ENCODE data around the gene RARS2.
"Not testable (repeated sequence)": the region's sequence is repeated elsewhere in the genome, so short reads cannot be mapped to it uniquely, and the experiment has no call there.

Gene RARS2

DNA sequence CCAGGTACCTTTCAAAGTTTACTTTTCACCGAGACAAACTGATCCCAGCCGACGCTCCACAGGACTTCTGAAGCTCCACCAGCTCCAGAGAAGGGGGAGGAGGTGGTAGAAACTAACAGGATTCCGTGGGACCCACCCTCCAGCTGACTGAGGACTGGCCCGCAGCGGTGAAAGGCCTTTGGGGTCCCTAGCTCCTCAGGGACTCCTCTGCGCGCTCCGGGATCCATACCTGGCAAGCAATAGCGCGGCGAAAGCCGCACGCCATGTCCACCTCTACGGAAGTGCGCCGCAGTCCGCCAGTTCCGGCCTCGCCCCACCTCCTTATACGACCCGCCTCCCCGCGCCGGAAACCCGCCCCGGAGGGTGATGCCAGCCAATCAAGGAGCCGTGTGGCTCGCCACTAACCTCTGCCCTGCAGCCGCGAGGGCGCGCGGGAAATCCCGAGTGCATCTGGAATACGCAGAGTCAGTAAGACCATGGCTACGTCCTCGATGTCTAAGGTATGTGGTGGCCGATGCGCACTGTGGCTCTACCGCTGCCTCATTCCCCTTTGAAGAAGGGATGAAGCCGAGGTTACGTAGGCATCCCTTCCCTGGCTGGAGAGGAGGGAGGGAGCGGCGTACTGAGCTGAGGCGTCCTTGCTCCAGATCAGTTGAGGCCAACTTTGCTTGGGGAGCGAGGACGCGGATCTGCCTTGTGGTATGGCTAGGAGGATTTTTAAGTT lies at the start of gene RARS2, which contains the start of gene ORC3:
RARS2 (minus strand) TSS at position 295 of the 724 bp plus-strand sequence; CDS start at position 265, 30 bp downstream.
ORC3 (plus strand) TSS at position 443 of the 724 bp plus-strand sequence; CDS start at position 477, 34 bp downstream.
- in situ Hi-C loops (cut with MboI; ENCODE audit: low sequenced_read_pairs): no loop called here

- in situ Hi-C loops (cut with MboI; ENCODE audit: low sequenced_read_pairs): no loop called here
Measured at GRCh38 chr6:87639373-87639772, 49.6 kb upstream of the RARS2 start.

DNA sequence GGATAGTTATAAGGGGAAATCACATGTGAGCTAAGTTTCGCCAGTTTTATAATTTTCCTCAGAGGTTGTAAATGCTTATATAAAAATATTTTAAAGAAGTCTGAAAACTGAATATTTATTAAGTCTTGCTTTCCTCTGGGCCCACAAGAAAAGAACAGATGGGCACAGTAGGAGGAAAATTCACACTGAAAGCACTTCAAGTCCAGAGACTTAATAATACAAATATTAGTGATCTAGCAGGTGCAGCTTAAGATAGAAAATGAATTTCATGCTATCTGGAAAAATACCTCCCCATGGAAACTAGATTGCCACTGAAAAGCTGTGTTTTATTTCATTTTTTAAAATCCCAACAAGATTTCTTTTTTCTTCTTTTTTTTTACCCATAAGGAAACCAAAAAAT lies 47.3 kb upstream of the RARS2 start:
- in situ Hi-C loops (cut with MboI; ENCODE audit: low sequenced_read_pairs): no loop called here

- in situ Hi-C loops (cut with MboI; ENCODE audit: low sequenced_read_pairs): no loop called here
Measured at GRCh38 chr6:87636315-87636714, 46.5 kb upstream of the RARS2 start.

DNA sequence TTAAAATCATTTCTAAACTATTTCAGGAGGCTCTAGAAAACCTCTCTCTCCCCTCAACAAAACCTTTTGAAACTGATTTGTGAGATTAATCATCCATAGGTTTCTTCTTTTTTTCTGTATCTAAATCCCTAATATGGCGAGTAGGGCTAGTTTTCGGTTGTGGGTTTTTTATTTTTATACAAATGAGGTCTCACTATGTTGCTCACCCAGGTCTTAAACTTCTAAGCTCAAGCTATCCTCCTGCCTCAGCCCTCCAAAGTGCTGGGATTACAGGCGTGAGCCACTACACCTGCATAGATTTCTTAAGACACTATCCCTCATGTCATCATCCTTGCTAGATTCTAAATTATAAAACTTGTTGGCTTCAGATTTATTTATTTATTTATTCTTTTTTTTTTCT lies 44.1 kb upstream of the RARS2 start:
- in situ Hi-C loops (cut with MboI; ENCODE audit: low sequenced_read_pairs): no loop called here

DNA sequence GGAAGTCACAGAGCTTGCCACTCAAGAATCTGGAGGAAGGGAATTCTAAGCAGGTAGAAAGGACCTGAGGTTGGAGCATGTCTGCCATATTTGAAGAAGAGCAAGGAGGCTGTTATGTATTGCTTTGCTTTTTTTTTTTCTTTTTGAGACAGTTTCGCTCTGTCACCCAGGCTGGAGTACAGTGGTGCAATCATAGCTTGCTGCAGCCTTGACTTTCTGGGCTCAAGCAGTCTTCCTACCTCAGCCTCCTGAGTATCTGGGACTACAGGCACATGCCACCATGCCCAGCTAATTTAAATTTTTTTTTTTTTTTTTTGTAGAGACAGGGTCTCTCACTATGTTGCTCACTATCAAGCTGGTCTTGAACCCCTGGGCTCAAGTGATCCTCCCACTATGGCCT lies 41.0 kb upstream of the RARS2 start:
- in situ Hi-C loops (cut with MboI; ENCODE audit: low sequenced_read_pairs): no loop called here

GRCh38 chr6:87628881-87629280 lies 39.1 kb upstream of the RARS2 start:
- in situ Hi-C loops (cut with MboI; ENCODE audit: low sequenced_read_pairs): no loop called here

DNA sequence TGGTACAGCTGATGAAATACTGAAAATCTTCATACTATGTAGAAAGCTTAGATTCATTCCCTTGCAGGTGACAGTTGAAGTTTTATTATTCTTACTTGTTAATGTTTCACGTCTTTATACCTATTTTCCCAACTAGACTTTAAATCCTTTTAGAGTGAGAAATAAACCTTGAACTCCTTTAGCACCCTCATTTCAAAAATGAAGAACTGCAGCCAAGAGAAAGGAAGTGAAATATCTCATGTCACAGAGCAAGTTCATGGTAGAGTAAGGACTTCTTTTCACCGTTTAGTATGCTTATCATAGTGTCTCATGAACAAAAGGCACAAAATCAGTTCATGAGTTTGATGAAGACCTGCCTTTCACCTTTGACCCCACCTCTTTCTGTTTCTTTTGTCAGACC lies 38.6 kb upstream of the RARS2 start:
- in situ Hi-C loops (cut with MboI; ENCODE audit: low sequenced_read_pairs): no loop called here

DNA sequence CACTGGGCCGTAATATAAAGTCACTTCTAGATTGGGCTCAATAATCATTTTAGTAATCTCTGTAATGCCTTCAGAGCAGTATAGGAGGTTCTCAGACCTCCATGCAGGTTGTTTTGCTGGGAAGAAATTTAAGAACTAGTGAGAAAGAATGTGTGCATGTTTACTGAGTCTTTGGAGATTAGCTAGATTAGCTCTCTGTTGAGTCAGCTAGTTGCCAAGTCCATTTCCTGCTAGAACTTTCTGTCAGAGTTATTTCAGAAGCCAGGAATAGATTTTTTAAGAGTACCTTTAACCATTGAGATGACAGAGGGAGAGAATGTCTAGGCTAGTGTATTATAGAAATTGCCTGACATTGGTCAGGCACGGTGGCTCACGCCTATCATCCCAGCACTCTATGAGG lies 33.5 kb upstream of the RARS2 start:
- in situ Hi-C loops (cut with MboI; ENCODE audit: low sequenced_read_pairs): no loop called here

DNA sequence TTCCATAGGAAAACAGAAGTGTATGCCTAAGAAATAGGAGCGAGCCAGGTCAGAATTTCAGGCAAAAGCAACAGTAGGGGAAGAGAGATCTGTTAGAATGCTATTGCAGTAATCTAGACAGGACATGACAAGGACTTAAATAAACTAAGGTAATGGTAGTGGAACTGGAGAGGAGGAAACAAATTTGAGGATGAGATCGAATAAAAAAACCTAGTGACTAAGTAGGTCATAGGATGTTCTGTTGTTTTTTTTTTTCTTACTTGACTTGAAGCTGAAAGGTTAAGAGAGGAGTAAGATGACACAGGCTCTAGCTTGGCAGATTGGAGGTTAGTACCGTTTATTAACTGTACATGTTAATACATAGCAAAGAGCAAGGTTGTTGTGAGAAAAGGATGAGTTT lies 28.7 kb upstream of the RARS2 start:
- in situ Hi-C loops (cut with MboI; ENCODE audit: low sequenced_read_pairs): no loop called here

DNA sequence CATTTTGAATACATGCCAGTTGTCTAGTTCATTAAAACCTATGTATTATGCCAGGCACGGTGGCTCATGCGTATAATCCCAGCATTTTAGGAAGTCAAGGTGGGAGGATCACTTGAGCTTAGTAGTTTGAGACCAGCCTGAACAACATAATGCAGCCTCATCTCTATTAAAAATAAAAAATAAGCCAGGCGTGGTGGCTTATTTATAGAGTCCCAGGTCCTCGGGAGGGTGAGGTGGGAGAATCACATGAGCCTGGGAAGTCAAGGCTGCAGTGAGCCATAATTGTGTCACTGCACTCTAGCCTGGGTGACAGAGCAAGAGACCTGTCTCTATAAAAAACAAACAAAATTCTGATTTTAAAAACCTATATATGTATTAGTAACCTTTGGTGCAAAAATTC lies 27.6 kb upstream of the RARS2 start:
- in situ Hi-C loops (cut with MboI; ENCODE audit: low sequenced_read_pairs): no loop called here

- in situ Hi-C loops (cut with MboI; ENCODE audit: low sequenced_read_pairs): not testable (repeated sequence)
Measured at GRCh38 chr6:87613018-87613417, 23.2 kb upstream of the RARS2 start.

DNA sequence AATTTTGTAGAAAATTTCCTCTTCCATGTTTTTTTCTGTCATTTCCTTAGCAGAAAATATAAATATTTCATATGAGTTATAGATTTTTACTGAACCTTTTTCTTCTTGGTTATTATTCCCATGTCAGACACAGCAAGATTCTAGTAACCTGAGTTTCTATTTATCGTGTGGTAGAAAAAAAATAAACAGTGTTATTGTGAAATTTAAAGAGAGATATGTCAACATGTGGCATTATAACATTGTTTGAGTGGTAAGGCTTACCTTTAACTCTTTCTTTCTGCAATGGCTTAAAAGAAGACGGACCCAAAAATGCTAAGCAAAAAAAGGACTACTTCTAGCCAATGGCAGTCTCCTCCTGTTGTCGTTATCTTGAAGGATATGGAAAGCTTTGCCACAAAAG lies 19.0 kb upstream of the RARS2 start:
- in situ Hi-C loops (cut with MboI; ENCODE audit: low sequenced_read_pairs): no loop called here

DNA sequence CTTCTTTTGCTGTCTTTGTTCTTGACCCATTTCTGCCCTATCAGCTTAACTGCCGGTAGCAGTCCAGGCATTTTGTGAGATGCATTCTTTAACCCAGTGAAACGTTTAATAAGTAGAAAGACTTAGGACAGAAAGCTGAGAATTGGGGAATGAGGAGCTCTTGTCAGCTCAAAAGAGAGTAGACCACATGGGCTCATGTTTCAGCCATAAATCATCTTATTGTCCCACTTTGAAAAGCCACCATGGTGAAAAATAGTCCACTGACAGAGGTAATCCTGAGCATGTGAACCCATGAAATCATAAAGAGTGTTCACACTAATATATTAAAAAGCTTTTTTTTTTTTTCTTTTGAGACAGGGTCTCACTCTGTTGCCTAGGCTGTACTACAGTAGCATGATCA lies 16.4 kb upstream of the RARS2 start:
- in situ Hi-C loops (cut with MboI; ENCODE audit: low sequenced_read_pairs): no loop called here

GRCh38 chr6:87600576-87600975 lies 10.8 kb upstream of the RARS2 start:
- in situ Hi-C loops (cut with MboI; ENCODE audit: low sequenced_read_pairs): no loop called here

DNA sequence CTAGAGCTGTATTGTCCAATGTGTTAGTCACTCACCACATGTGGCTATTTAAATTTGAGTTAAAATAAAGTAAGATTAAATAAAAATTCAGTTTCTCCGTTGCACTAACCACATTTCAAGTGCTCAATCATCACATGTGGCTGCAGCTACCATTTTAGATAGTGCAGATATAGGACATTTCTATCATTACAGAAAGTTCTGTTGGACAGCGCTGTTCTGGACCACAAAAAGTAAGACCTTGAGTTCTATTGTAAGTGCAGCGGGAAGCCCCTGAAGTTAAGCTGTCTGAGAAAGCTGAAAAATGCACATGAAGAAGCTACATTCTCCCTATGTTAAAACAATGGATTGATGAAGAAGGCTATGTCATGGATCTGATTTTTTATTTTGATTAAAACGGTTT lies 1.2 kb upstream of the RARS2 start:
- in situ Hi-C loops (cut with MboI; ENCODE audit: low sequenced_read_pairs): no loop called here

DNA sequence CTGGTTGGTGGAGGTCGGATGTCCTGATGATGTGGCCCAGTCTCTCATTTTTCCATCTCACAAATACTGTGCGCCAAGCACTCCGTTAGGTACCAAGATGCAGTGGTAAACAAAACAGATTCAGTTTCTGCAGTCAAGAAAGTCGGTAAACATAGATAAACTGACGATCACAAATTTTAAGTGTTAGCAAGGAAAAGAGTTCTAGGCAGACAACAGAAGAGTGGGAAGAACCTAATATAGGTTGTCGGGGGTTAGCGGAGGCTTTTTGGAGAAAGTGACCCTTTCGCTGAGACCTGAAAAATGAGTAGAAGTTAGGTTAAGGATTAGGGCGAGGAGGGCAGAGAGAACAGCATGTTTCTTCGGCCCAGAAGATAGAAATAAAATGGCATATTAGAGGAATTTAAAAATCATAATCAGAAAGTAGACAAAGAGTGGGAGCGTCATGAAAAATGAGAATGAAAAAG lies 662 bp upstream of the RARS2 start:
- in situ Hi-C loops (cut with MboI; ENCODE audit: low sequenced_read_pairs): no loop called here

DNA sequence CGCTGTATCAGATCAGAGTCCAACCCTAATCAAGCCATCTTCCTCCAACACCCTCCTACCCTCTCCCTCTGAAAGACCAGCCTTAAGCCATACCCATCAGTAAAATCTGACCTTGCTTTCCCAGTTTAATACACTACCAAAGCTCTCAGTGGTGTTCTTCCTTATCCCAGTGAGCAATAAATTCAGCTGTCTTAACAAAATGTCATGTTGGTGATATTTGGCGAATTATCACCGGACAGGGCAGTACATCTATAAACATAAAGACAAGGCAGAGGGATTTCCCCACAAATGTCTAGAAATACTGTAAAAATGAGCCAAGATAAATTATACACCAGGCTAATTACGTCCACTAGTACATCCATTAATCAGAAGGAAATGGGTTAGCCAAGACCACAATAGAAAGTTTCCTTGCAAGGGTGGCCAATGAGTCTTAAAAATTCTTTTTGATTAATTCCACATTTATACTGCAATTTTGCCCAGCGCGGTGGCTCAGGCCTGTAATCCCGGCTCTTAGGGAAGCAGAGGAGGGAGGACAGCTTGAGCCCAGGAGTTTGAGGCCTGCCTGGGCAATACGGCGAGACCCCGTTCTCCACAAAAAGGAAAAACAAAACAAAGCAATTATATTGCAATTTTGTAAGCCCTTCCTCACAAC lies 905 bp downstream of the RARS2 start:
- in situ Hi-C loops (cut with MboI; ENCODE audit: low sequenced_read_pairs): no loop called here

GRCh38 chr6:87586371-87587077 lies 3.3 kb downstream of the RARS2 start:
- in situ Hi-C loops (cut with MboI; ENCODE audit: low sequenced_read_pairs): no loop called here

GRCh38 chr6:87583822-87584221 lies 6.0 kb downstream of the RARS2 start:
- in situ Hi-C loops (cut with MboI; ENCODE audit: low sequenced_read_pairs): no loop called here

DNA sequence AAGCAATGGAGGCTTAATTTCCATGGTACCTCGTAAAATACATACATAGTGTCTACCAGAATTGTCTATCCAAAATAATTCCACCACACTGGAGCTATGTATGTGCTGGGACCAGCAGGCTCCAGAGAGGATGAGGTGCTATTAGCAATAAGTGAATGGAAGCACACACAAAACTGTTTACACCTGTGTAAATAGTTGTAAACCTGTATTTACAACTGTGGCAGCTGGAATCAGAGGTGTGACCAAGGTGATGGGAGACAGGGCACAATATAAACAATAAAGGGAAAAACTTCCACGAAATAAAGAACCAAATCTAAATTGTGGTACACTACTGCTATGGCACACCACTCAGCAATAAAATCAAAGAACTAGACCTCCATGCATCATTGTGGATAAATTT lies 14.4 kb downstream of the RARS2 start:
- in situ Hi-C loops (cut with MboI; ENCODE audit: low sequenced_read_pairs): no loop called here

Measured in hTERT RPE-1 (cell line).